PC-9 (cell line): Measurements from ENCODE around the gene ZBBX.

ENCODE experiments used
- EZH2 ChIP-seq: fragments of 200-600 bp; sonication (generic); IDR thresholded peaks from 2 replicates; pipeline ENCODE4 v1.8.0; 2017; ENCODE audit warnings: antibody characterized with exemption, low read depth
- TF ChIP-seq, protein P1 (sequence below): fragments of 200-600 bp; sonication (generic); conservative IDR thresholded peaks from 2 replicates; pipeline ENCODE4 v1.6.1; 2017; ENCODE audit warnings: mixed run types, antibody characterized with exemption, mild to moderate bottlenecking, moderate library complexity

DNA sequence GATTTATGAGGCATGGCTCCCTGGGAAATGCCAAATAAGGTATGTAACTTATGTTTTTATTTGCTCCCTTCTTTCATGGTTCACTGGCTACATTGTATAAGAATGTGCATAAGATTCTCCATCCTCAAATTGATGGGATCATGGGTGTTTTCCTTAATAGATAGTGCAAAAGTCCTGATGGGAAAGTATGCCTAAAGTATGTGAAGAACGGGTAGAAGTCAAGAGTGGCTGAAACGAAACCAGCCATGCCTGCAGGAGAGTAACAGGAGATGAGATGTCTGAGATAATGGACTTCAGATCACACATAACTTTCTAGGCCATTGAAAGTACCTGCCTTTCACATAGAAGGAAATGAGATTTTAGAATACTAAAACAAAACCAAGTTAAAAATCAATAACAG is 56.5 kb downstream of the ZBBX start:
- TF ChIP-seq, protein P1, sequence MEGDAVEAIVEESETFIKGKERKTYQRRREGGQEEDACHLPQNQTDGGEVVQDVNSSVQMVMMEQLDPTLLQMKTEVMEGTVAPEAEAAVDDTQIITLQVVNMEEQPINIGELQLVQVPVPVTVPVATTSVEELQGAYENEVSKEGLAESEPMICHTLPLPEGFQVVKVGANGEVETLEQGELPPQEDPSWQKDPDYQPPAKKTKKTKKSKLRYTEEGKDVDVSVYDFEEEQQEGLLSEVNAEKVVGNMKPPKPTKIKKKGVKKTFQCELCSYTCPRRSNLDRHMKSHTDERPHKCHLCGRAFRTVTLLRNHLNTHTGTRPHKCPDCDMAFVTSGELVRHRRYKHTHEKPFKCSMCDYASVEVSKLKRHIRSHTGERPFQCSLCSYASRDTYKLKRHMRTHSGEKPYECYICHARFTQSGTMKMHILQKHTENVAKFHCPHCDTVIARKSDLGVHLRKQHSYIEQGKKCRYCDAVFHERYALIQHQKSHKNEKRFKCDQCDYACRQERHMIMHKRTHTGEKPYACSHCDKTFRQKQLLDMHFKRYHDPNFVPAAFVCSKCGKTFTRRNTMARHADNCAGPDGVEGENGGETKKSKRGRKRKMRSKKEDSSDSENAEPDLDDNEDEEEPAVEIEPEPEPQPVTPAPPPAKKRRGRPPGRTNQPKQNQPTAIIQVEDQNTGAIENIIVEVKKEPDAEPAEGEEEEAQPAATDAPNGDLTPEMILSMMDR, result no peak
- no peak for TF ChIP-seq EZH2
